ENCODE measurements around the gene CDKN1A.

CDKN1A gene

DNA sequence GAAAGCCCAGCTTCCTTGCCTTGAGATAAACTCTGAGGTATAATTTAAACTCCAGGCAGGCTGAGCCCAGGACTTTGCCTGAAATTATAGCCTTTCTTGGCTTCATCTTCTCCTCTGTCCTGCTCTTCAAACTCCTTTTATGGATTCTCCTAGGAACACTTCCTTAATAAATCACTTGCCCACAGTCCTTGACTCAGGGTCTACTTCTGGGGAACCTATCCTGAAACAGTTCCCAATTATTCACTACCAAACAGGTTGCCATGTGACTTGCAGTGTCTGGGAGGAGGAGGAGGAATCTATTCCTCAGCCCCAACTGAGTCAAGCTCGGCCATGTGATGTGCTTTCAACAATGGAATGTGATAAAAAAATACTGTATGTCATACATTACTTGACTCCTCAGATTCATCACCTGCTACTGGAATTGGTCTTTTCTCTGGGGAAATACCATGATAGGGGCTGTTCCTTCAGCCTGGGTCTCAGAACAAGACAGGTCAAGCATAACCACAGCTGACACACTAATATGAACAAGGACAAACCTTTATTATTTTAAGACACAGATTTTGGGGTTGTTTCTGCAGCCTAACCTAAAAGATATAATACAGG is 20.5 kb upstream of the CDKN1A start:
- no peak for TF ChIP-seq ELF4 (IDR thresholded peaks at IDR 0.05)
- no peak for TF ChIP-seq FOXK2 (IDR thresholded peaks at IDR 0.05)
- no peak for TF ChIP-seq SUZ12 (IDR thresholded peaks at IDR 0.05)
- TF ChIP-seq, protein P1, sequence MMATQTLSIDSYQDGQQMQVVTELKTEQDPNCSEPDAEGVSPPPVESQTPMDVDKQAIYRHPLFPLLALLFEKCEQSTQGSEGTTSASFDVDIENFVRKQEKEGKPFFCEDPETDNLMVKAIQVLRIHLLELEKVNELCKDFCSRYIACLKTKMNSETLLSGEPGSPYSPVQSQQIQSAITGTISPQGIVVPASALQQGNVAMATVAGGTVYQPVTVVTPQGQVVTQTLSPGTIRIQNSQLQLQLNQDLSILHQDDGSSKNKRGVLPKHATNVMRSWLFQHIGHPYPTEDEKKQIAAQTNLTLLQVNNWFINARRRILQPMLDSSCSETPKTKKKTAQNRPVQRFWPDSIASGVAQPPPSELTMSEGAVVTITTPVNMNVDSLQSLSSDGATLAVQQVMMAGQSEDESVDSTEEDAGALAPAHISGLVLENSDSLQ (IDR thresholded peaks at IDR 0.05), result no peak
- TF ChIP-seq FOXM1 (IDR thresholded peaks at IDR 0.05; ENCODE audit: borderline replicate concordance), result no peak
- TF ChIP-seq LEF1 (IDR thresholded peaks at IDR 0.05; ENCODE audit: borderline replicate concordance), result no peak
- no peak for TF ChIP-seq BHLHE40 (IDR thresholded peaks at IDR 0.05; ENCODE audit: borderline replicate concordance)
- TF ChIP-seq NFRKB (IDR thresholded peaks at IDR 0.05), result no peak
- TF ChIP-seq ARNT (IDR thresholded peaks at IDR 0.05), result no peak
- TF ChIP-seq HDGF (IDR thresholded peaks at IDR 0.05; ENCODE audit: borderline replicate concordance), result no peak
- TF ChIP-seq ZNF384 (IDR thresholded peaks at IDR 0.05), result no peak
- TF ChIP-seq FOXA1 (IDR thresholded peaks at IDR 0.05), result no peak
- TF ChIP-seq SP1 (IDR thresholded peaks at IDR 0.05), result no peak
- TF ChIP-seq CTBP1 (IDR thresholded peaks at IDR 0.05; ENCODE audit: borderline replicate concordance), result no peak
- no peak for TF ChIP-seq TARDBP (IDR thresholded peaks at IDR 0.05)
- ChIA-PET POLR2A (interaction anchor here (1.3 to 2.2 kb wide), 2 partner anchors 9 to 20 kb away, joined by 3 to 7 read pairs; partner anchors contain the start of gene CDKN1A), CTCF (interaction anchor here (1.2 kb wide), 1 partner anchor 14 kb away, joined by 4 read pairs; no protein-coding TSS in a partner anchor)
- no peak for DNase-seq (ENCODE audit: extremely low spot score)

- ChIA-PET POLR2A (no interaction called here), CTCF (no interaction called here)
- TF ChIP-seq HDGF (IDR thresholded peaks at IDR 0.05; ENCODE audit: borderline replicate concordance), result no peak
- TF ChIP-seq LEF1 (IDR thresholded peaks at IDR 0.05; ENCODE audit: borderline replicate concordance), result no peak
- TF ChIP-seq FOXA1 (IDR thresholded peaks at IDR 0.05), result no peak
- TF ChIP-seq FOXK2 (IDR thresholded peaks at IDR 0.05), result no peak
- no peak for TF ChIP-seq FOXM1 (IDR thresholded peaks at IDR 0.05; ENCODE audit: borderline replicate concordance)
- no peak for TF ChIP-seq CTBP1 (IDR thresholded peaks at IDR 0.05; ENCODE audit: borderline replicate concordance)
- TF ChIP-seq NFRKB (IDR thresholded peaks at IDR 0.05), result no peak
- no peak for TF ChIP-seq L3MBTL2 (conservative IDR thresholded peaks at IDR 0.05)
- TF ChIP-seq SP1 (IDR thresholded peaks at IDR 0.05), result no peak
- TF ChIP-seq ZNF384 (IDR thresholded peaks at IDR 0.05), result no peak
- no peak for TF ChIP-seq BHLHE40 (IDR thresholded peaks at IDR 0.05; ENCODE audit: borderline replicate concordance)
- no peak for TF ChIP-seq SUZ12 (IDR thresholded peaks at IDR 0.05)
- TF ChIP-seq, protein P1 (IDR thresholded peaks at IDR 0.05), result no peak
- no peak for TF ChIP-seq ELF4 (IDR thresholded peaks at IDR 0.05)
- TF ChIP-seq ARNT (IDR thresholded peaks at IDR 0.05), result no peak
- no peak for TF ChIP-seq TARDBP (IDR thresholded peaks at IDR 0.05)
- DNase-seq (ENCODE audit: extremely low spot score), result no peak
Measured at GRCh38 chr6:36659271-36659670, 19.2 kb upstream of the CDKN1A start.

DNA sequence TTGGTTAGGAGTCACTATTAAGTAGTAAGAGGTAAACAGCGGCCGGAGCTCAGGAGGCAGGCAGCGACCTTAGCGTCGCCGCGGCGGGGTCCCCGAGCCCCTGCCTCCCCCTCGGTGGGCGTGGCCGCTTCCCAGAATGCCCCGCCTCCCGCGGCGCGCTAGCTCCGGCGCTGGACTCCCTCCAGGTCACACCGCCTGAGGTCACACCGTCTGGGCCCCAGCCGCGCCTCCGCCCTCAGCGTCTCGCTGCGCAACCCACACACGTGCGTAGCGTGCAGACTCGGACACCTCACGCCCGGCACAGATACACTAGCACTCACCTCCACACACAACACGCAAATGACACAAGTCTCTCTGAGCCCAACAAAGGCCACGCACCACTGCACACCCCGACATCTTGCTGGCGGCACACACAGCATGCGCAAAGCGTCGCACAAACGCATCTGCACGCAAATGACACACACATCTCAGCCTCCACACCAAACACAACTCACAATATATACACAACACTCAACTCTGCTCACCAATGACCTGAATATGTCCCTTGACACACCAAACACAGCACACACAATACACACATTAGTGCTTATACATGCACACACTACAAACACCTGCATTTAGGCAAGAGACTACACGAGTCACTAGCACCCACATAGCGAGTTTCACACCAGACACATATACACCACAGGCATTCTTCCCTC is 17.6 kb upstream of the CDKN1A start:
- no peak for TF ChIP-seq ZNF384 (IDR thresholded peaks at IDR 0.05)
- no peak for TF ChIP-seq ARNT (IDR thresholded peaks at IDR 0.05)
- TF ChIP-seq, protein P1 (IDR thresholded peaks at IDR 0.05), result no peak
- TF ChIP-seq LEF1 (IDR thresholded peaks at IDR 0.05; ENCODE audit: borderline replicate concordance), result no peak
- no peak for TF ChIP-seq TARDBP (IDR thresholded peaks at IDR 0.05)
- TF ChIP-seq FOXK2 (IDR thresholded peaks at IDR 0.05), result no peak
- no peak for TF ChIP-seq BHLHE40 (IDR thresholded peaks at IDR 0.05; ENCODE audit: borderline replicate concordance)
- no peak for TF ChIP-seq NFRKB (IDR thresholded peaks at IDR 0.05)
- no peak for TF ChIP-seq SUZ12 (IDR thresholded peaks at IDR 0.05)
- no peak for TF ChIP-seq HDGF (IDR thresholded peaks at IDR 0.05; ENCODE audit: borderline replicate concordance)
- no peak for TF ChIP-seq FOXA1 (IDR thresholded peaks at IDR 0.05)
- ChIA-PET CTCF (no interaction called here), POLR2A (interaction anchor here (1.3 kb wide), 1 partner anchor 29 kb away, joined by 4 read pairs; no protein-coding TSS in a partner anchor)
- DNase-seq (ENCODE audit: extremely low spot score), result no peak

DNA sequence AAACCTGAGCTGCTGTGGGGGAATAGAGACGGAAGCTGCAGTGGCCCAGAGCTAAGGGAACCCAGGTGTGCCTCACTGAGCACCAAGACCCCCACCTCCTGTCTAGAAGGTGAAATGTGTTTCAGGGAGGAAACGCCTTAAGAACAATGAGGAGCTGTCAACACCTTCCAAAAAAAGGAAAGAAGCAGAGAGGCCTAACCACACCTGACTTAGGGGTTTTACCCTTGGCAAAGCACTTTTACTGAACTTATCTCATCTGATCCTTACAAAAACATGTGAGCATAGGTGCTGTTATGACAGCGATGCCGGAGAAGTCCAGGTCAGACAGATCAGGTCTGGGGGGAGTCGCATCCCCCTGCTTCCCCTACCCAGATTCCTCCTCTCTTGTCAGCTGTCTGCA is 16.1 kb upstream of the CDKN1A start:
- POLR2A ChIA-PET, result interaction anchor here (1.2 kb wide), 1 partner anchor 17 kb away, joined by 4 read pairs; no protein-coding TSS in a partner anchor
- TF ChIP-seq FOXA1 (IDR thresholded peaks at IDR 0.05), result no peak
- no peak for TF ChIP-seq SUZ12 (IDR thresholded peaks at IDR 0.05)
- no peak for TF ChIP-seq ARNT (IDR thresholded peaks at IDR 0.05)
- TF ChIP-seq TARDBP (IDR thresholded peaks at IDR 0.05), result no peak
- no peak for TF ChIP-seq L3MBTL2 (conservative IDR thresholded peaks at IDR 0.05)
- no peak for TF ChIP-seq CTBP1 (IDR thresholded peaks at IDR 0.05; ENCODE audit: borderline replicate concordance)
- no peak for TF ChIP-seq LEF1 (IDR thresholded peaks at IDR 0.05; ENCODE audit: borderline replicate concordance)
- TF ChIP-seq, protein P1 (IDR thresholded peaks at IDR 0.05), result no peak
- TF ChIP-seq ELF4 (IDR thresholded peaks at IDR 0.05), result no peak
- no peak for TF ChIP-seq FOXK2 (IDR thresholded peaks at IDR 0.05)
- TF ChIP-seq ZNF384 (IDR thresholded peaks at IDR 0.05), result no peak
- DNase-seq (ENCODE audit: extremely low spot score), result no peak
- CTCF ChIA-PET, result no interaction called here

GRCh38 chr6:36662827-36663256 is 15.7 kb upstream of the CDKN1A start:
- CTCF ChIA-PET, result no interaction called here
- no peak for DNase-seq (ENCODE audit: extremely low spot score)
- POLR2A ChIA-PET, result interaction anchor here (1.2 kb wide), 1 partner anchor 17 kb away, joined by 4 read pairs; no protein-coding TSS in a partner anchor
- TF ChIP-seq NFRKB (IDR thresholded peaks at IDR 0.05), result no peak
- no peak for TF ChIP-seq SP1 (IDR thresholded peaks at IDR 0.05)
- TF ChIP-seq ELF4 (IDR thresholded peaks at IDR 0.05), result no peak
- no peak for TF ChIP-seq ARNT (IDR thresholded peaks at IDR 0.05)
- TF ChIP-seq L3MBTL2 (conservative IDR thresholded peaks at IDR 0.05), result no peak
- no peak for TF ChIP-seq CTBP1 (IDR thresholded peaks at IDR 0.05; ENCODE audit: borderline replicate concordance)
- TF ChIP-seq TARDBP (IDR thresholded peaks at IDR 0.05), result no peak
- no peak for TF ChIP-seq FOXA1 (IDR thresholded peaks at IDR 0.05)
- TF ChIP-seq LEF1 (IDR thresholded peaks at IDR 0.05; ENCODE audit: borderline replicate concordance), result no peak
- no peak for TF ChIP-seq BHLHE40 (IDR thresholded peaks at IDR 0.05; ENCODE audit: borderline replicate concordance)
- no peak for TF ChIP-seq SUZ12 (IDR thresholded peaks at IDR 0.05)
- TF ChIP-seq HDGF (IDR thresholded peaks at IDR 0.05; ENCODE audit: borderline replicate concordance), result no peak
- no peak for TF ChIP-seq FOXK2 (IDR thresholded peaks at IDR 0.05)
